Measurements from ENCODE around the gene GRID2.
"Not testable (repeated sequence)": the region's sequence is repeated elsewhere in the genome, so short reads cannot be mapped to it uniquely, and the experiment has no call there.

The GRID2 gene

GRCh38 chr4:92305878-92306520, 2.2 kb downstream of the GRID2 start:
- no peak for DNase-seq

GRCh38 chr4:92307181-92307580, 3.4 kb downstream of the GRID2 start:
- DNase-seq = no peak

GRCh38 chr4:92307866-92308265, 4.1 kb downstream of the GRID2 start:
- DNase-seq = no peak

- DNase-seq = no peak
Measured at GRCh38 chr4:92317047-92317446, 13.3 kb downstream of the GRID2 start.

- no peak for DNase-seq
Measured at GRCh38 chr4:92328095-92328494, 24.3 kb downstream of the GRID2 start.

GRCh38 chr4:92333016-92333415, 29.2 kb downstream of the GRID2 start:
- DNase-seq = peak; percentile 4

GRCh38 chr4:92334716-92335350, 31.1 kb downstream of the GRID2 start:
- DNase-seq = peak; percentile 3

- DNase-seq = peak; percentile 1
Measured at GRCh38 chr4:92339676-92340075, 35.9 kb downstream of the GRID2 start.

- peak; percentile 1 for DNase-seq
Measured at GRCh38 chr4:92344216-92344615, 40.5 kb downstream of the GRID2 start.

- no peak for DNase-seq
Measured at GRCh38 chr4:92346289-92346688, 42.5 kb downstream of the GRID2 start.

GRCh38 chr4:92357966-92358365, 54.2 kb downstream of the GRID2 start:
- no peak for DNase-seq

GRCh38 chr4:92359491-92359890, 55.7 kb downstream of the GRID2 start:
- no peak for DNase-seq

- no peak for DNase-seq
Measured at GRCh38 chr4:92362028-92362427, 58.3 kb downstream of the GRID2 start.

- no peak for DNase-seq
Measured at GRCh38 chr4:92368653-92369052, 64.9 kb downstream of the GRID2 start.

GRCh38 chr4:92381616-92382015, 77.8 kb downstream of the GRID2 start:
- peak; percentile 82 for DNase-seq

GRCh38 chr4:92382128-92382527, 78.4 kb downstream of the GRID2 start:
- DNase-seq = peak; percentile 15

GRCh38 chr4:92387459-92388069, 83.8 kb downstream of the GRID2 start:
- DNase-seq = peak; percentile 48

GRCh38 chr4:92399032-92399431, 95.3 kb downstream of the GRID2 start:
- DNase-seq = no peak

- not testable (repeated sequence) for DNase-seq
Measured at GRCh38 chr4:92403525-92403924, 99.8 kb downstream of the GRID2 start.

GRCh38 chr4:92406488-92406887, 102.7 kb downstream of the GRID2 start:
- DNase-seq = no peak

GRCh38 chr4:92421920-92422319, 118.2 kb downstream of the GRID2 start:
- DNase-seq = no peak

GRCh38 chr4:92433272-92433758, 129.5 kb downstream of the GRID2 start:
- no peak for DNase-seq

- not testable (repeated sequence) for DNase-seq
Measured at GRCh38 chr4:92438722-92439121, 135.0 kb downstream of the GRID2 start.

GRCh38 chr4:92442131-92442530, 138.4 kb downstream of the GRID2 start:
- not testable (repeated sequence) for DNase-seq
